Measurements from ENCODE around the gene ANKDD1B. TPM values are rescaled to one million over a fixed set of nuclear protein-coding genes. Genes with fewer than 3 reads are reported as not detected.

ANKDD1B gene
- total RNA-seq, 4 donors from 2014 or later: 0.33 to 0.83 TPM; not detected in 2

DNA sequence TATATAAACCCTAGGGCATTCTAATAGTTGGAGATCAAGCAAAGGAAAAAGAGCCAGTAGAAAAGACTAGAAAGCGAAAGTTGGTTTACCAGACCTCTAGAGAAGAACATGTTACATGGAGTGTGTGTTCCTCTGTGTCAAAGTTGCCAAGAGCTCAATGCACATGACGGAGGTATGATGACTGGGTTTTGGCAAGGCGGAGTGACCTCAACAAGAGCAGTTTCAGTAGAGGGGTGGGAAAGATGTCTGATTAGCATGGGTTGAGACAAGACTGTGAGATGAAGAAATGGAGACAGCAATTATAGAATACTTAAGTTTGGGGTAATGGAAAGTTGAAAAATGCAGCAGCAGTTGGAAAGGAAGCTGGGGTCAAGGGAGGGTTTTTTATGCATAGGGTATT, 1.6 kb downstream of the ANKDD1B start:
- no peak overlapping the region for H3K4me3 ChIP-seq
- TF ChIP-seq EP300 (IDR thresholded peaks at IDR 0.05) (no peak), POLR2AphosphoS5 (IDR thresholded peaks at IDR 0.05) (no peak), CTCF (IDR thresholded peaks at IDR 0.05) (no peak)
- 93% methylated on average over 3 of the region's 3 CpGs for WGBS
- H3K27ac ChIP-seq (replicated peaks in 1 of 4): no peak overlapping the region
- intact Hi-C loops (cut with DNase I): no loop called here
- H3K27me3 ChIP-seq: peaks cover 0 to 7% (median 0%) of the 10 kb centered on the region in 4 donors
- no peaks in the 10 kb centered on the region for H3K9me3 ChIP-seq
- DNase-seq (ENCODE audit: extremely low spot score): no peak
- no peaks in the 10 kb centered on the region for H3K36me3 ChIP-seq
- peaks cover 12 to 18% (median 18%) of the 10 kb centered on the region in 4 donors for H3K4me1 ChIP-seq

GRCh38 chr5:75614176-75614575, 2.9 kb downstream of the ANKDD1B start:
- WGBS: 100% methylated on average over 1 of the region's 1 CpG
- peaks cover 12 to 18% (median 18%) of the 10 kb centered on the region in 4 donors for H3K4me1 ChIP-seq
- no peaks in the 10 kb centered on the region for H3K36me3 ChIP-seq
- no peak overlapping the region for H3K27ac ChIP-seq (replicated peaks in 1 of 4)
- no peak for DNase-seq (ENCODE audit: extremely low spot score)
- H3K4me3 ChIP-seq: no peak overlapping the region
- intact Hi-C loops (cut with DNase I): no loop called here
- peaks cover 0 to 7% (median 0%) of the 10 kb centered on the region in 4 donors for H3K27me3 ChIP-seq
- H3K9me3 ChIP-seq: no peaks in the 10 kb centered on the region
- no peak for TF ChIP-seq POLR2AphosphoS5 (IDR thresholded peaks at IDR 0.05)
- no peak for TF ChIP-seq EP300 (IDR thresholded peaks at IDR 0.05)
- TF ChIP-seq CTCF (IDR thresholded peaks at IDR 0.05): no peak
- no peak for TF ChIP-seq POLR2A (IDR thresholded peaks at IDR 0.05; ENCODE audit: low read depth)

DNA sequence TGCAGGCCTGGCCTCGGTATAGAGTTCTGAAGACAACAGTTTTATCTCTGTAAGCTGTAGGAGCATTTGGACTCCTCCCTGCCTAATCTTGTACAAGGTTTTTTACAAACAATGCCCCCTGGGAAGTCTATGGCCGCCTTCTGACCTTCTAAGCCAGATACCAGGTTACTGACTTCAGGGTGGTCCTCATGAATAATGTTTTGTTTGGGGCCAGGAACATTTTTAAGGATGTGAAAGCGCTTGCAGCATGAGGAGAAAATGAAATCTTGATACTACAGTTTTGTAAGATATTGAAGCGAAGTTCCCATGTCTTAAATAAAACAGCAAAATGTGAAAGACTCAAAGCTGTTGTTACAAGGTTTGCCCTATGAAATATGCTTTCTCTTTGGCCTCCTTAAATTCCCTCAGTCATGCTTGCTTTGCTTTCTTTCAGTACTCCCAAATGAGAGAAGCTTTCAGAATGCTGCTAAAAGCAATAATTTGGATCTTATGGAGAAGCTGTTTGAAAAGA, 5.2 kb downstream of the ANKDD1B start:
- 80% methylated on average over 4 of the region's 4 CpGs for WGBS
- Histone ChIP-seq H3K4me3 (no peak overlapping the region), H3K36me3 (no peaks in the 10 kb centered on the region), H3K27ac (replicated peaks in 1 of 4) (no peak overlapping the region), H3K9me3 (no peaks in the 10 kb centered on the region), H3K27me3 (peaks cover 0 to 3% (median 0%) of the 10 kb centered on the region in 4 donors), H3K4me1 (peaks cover 8 to 10% (median 9%) of the 10 kb centered on the region in 4 donors)
- DNase-seq (ENCODE audit: extremely low spot score): no peak
- intact Hi-C loops (cut with DNase I): no loop called here
- no peak for TF ChIP-seq POLR2AphosphoS5 (IDR thresholded peaks at IDR 0.05)
- no peak for TF ChIP-seq CTCF (IDR thresholded peaks at IDR 0.05)
- no peak for TF ChIP-seq POLR2A (IDR thresholded peaks at IDR 0.05; ENCODE audit: low read depth)
- TF ChIP-seq EP300 (IDR thresholded peaks at IDR 0.05): no peak

DNA sequence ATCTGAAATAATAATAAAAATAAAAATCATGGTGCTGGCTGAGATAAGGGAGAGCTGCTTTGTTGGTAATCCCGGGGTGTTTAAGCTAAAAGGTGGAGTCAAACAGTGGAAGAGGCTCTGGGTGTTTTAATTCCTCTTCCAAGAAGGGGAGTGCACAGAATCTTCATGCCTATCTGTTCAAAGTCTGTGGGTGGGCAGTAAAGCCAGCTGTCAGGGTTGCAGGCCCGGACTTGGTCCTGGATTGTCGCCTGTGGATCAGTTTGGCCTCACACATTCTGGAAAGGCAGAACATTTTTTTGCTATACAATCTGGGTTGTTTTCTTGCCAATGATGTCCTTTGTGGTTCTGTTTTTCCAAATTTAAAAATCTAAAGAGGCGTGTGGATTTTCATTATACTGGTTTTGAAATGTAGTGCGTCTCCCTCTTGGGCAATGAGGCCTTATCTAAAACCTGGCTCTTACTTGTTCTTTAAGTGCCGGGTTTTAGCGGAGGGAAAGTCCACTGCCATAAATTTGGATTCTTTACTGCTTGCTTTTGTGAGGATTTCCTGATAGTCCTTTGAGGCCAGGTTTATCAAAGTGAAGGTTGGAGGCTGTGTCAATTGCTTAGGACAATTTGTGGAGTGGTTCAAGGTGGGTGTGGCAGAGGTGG, 5.8 kb downstream of the ANKDD1B start:
- Histone ChIP-seq H3K27ac (replicated peaks in 1 of 4) (no peak overlapping the region), H3K4me1 (peaks cover 1 to 3% (median 2%) of the 10 kb centered on the region in 4 donors), H3K27me3 (no peaks in the 10 kb centered on the region), H3K36me3 (no peaks in the 10 kb centered on the region), H3K9me3 (no peaks in the 10 kb centered on the region), H3K4me3 (no peak overlapping the region)
- WGBS: 84% methylated on average over 7 of the region's 7 CpGs
- intact Hi-C loops (cut with DNase I): no loop called here
- no peak for DNase-seq (ENCODE audit: extremely low spot score)
- TF ChIP-seq POLR2A (IDR thresholded peaks at IDR 0.05; ENCODE audit: low read depth): no peak
- no peak for TF ChIP-seq CTCF (IDR thresholded peaks at IDR 0.05)
- TF ChIP-seq POLR2AphosphoS5 (IDR thresholded peaks at IDR 0.05): no peak

Data from esophagus muscularis mucosa (tissue), 4 donors.